Omental fat pad (tissue), 4 donors: ENCODE measurements around the gene FXYD5. TPM values are rescaled to one million over a fixed set of nuclear protein-coding genes. Genes with fewer than 3 reads are reported as not detected.

Source experiments
- ATAC-seq: fragments of 150-250 bp; one replicate; pipeline ENCODE4 v1.9.1; 2016; ENCODE audit warnings: mild to moderate bottlenecking, moderate library complexity; ENCODE audit not compliant: low FRiP score
- DNase-seq: peaks from one replicate; pipeline ENCODE4 v3.0.0-alpha.2; 2019; ENCODE audit warnings: low spot score
- total RNA-seq, 4 donors: library from RNA; depleted of rRNA; stranded (reverse); fragments of >200 nt; gene quantifications; one replicate each; pipeline ENCODE4 v1.1.0, GENCODE V29; 2016
- TF ChIP-seq, protein P1 (sequence below), 3 donors: fragments of 450-650 bp; IDR thresholded peaks; one replicate each; pipeline ENCODE4 v1.5.1; 2016 to 2017; ENCODE audit warnings: antibody characterized with exemption in 3 of 3, mild to moderate bottlenecking in 3 of 3, moderate library complexity in 2 of 3

Gene FXYD5
- total RNA-seq, 4 donors from 2014 or later, result 68.9 to 129 (median 88.8) TPM

DNA sequence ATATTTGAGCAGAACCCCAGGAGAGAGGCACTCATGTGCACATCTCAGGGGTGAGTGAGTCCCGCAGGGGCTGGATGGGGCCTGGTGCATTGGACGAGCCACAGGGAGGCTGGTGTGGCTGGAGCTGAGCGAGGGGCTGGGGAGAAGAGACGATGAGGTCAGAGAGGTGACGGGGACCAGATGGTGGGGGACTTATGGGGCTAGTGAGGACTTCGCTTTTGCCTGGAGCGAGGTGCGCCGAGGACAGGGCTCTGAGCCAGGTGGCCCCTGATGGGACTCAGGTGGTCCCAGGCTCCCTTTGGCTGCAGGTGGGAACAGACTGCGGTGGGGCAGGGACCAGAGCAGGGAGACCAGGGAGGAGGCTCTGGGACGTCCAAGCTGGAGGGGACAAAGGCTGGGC, 45.8 kb upstream of the FXYD5 start:
- DNase-seq, result no peak
- TF ChIP-seq, protein P1, sequence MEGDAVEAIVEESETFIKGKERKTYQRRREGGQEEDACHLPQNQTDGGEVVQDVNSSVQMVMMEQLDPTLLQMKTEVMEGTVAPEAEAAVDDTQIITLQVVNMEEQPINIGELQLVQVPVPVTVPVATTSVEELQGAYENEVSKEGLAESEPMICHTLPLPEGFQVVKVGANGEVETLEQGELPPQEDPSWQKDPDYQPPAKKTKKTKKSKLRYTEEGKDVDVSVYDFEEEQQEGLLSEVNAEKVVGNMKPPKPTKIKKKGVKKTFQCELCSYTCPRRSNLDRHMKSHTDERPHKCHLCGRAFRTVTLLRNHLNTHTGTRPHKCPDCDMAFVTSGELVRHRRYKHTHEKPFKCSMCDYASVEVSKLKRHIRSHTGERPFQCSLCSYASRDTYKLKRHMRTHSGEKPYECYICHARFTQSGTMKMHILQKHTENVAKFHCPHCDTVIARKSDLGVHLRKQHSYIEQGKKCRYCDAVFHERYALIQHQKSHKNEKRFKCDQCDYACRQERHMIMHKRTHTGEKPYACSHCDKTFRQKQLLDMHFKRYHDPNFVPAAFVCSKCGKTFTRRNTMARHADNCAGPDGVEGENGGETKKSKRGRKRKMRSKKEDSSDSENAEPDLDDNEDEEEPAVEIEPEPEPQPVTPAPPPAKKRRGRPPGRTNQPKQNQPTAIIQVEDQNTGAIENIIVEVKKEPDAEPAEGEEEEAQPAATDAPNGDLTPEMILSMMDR (IDR thresholded peaks at IDR 0.05), result no peak
- no peak for ATAC-seq

DNA sequence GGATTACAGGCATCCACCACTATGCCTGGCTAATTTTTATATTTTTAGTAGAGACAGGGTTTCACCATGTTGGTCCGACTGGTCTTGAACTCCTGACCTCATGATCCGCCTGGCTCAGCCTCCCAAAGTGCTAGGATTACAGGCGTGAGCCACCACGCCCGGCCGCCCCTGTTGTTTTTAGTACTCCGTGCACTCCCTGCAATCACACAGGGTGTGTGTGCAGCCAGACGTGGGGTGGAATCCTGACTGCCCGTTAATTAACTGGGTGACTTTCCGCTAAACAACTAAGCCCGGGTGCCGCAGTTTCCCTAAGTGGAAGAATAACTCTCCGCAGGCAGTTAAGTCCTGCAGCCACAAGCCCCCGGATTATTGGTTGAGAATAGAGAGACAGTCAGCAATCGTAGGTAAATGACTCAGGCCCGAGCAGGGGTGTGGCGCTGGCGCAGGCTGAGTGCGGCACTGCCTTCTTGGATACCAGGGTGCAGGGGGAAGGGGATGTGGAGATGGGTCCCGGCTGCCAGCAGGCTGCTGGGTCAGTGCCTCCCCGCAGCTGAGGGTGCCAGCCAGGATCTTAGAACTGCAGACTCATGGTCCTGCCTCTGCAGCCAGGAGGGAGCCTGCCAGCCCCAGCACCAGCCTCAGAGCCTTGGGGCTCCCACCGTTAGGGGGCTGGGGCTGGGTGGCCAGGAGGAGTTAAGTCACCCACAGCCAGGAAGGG, 45.0 kb upstream of the FXYD5 start:
- TF ChIP-seq, protein P1 (IDR thresholded peaks at IDR 0.05), result no peak
- ATAC-seq (no peak), DNase-seq (no peak)

DNA sequence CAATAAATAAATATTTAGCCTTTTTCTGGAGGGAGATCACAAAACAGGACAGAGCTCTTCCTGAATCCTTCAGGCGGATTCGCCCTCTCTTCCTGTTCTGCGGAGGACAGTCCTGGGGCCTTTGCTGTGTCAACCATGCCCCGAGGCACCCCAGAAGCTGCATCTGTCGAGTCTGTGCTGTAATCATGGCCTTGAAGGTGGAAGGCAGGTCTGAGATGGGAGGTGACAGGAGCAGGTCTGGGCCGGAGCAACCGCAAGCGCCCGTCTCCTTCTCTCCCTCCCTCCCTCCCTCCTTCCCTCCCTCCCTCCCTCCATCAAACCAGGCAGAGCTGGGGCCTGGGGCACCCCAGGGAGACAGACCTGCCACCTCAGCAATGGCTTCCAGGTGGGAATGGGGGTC, 43.6 kb upstream of the FXYD5 start:
- no peak for ATAC-seq
- TF ChIP-seq, protein P1 (IDR thresholded peaks at IDR 0.05), result no peak
- no peak for DNase-seq

DNA sequence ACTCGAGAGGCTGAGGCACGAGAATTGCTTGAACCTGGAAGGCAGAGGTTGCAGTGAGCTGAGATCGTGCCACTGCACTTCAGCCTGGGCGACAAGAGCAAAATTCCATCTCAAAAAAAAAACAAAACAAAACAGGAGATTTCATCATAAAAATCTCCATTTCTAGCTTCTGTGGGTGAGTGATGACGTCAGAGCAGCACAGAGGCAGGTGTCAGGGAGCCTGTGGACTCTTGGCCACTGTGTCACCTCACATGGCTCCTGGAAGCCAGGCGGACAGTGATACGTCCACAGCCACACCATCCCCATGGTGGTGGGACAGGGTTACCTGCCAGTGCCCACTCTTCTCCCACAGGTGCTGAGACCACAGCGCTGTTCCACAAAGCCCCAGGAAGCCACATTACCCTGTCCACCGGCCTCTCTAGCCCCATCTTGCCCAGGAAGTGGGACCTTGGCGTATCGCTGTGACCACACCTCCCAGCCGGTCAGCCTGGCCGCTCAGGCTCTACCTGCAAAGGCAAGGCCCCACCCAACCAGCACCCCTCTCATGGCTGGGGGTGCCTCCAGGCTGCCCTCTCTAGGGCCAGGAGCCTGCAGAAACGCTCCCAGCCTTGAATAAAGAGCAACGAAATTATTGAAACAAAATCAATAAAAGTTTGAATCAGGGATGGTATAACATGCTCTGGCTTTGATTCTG, 41.4 kb upstream of the FXYD5 start:
- no peak for ATAC-seq

DNA sequence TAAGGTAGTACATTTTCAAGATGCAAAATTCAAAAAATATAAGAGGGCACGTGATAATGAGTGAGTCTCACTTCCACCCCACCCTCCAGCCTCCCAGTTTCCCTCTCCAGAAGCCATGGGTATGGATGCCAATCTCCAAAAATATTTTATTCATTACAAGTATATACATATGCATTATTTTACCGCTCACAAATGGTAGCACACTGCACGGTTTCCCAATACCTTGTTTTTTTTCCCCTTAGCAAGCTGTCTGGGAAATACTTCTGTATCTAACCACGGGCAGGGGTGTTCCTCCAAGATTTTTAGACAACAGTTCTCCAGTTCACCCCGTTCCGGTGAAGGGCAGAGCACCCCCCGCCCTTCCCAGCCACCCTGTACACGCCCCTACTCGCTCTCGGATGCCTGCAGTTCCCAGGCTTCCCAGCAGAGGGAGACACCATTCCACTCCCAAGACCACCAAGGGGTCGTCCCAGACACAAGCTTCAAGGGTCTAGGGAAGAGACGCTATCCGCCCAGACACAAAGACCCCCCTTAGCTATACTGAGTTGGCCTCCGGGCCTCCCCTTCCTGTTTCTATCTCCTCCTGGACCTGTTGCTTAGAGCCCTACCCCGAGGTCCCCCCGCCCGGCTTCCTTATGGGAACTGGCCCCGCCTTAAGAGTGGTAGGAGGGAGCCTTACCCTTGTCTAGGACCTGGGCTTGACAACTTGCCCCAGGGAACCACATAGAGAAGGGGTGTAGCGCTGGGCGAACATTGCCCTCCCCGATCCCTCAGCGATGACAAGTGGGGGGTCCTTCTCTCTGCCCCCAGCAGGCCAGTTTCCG, 40.0 kb upstream of the FXYD5 start:
- TF ChIP-seq, protein P1 (IDR thresholded peaks at IDR 0.05), result peak in 1 of 3 donors; percentile 84

More for the DNA sequence above, 41.4 kb upstream of the FXYD5 start:
- no peak for DNase-seq
- TF ChIP-seq, protein P1 (IDR thresholded peaks at IDR 0.05), result no peak

DNA sequence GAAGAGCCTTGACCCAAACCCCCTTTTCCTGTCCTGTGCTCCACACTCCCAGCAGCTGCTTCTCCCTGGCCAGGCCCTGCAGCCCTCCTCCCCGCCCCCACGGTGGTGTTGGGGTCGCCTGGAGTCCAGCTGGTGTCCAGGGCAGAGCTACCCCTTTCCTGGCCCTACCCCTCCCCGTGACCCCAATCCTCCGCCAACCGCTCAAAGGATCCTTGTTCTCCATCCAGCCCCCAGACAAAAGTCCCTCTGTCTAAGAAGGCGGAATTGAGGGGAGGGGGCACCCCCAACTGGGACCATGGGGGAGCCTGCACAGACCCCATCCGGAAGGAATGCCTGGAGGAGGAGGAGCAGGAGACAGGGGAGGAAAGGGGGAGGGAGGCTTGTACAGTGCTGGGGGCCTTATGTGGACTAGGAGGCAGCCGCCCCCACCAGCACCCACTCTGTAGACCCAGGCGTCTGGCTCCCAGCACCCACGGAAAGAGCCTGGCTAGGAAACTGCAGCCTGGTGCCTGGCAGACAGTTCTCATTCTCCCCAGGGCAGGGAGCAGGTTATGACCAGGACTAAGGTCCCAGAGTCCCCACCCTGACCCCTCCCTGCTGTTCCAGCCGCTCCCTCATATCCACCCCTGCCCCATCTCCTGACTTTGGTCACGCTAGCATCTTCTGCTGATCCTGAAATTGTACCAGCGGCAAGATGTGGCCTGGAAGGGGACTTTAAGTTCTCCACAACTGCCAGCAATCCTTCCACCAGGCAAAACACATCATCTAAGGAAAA, 39.2 kb upstream of the FXYD5 start, which contains the start of gene FXYD3:
FXYD3 (plus strand) TSS at position 647 of the 775 bp plus-strand sequence. CDS start 3,554 bp downstream, outside the sequence.
- no peak for ATAC-seq
- DNase-seq, result no peak
- TF ChIP-seq, protein P1 (IDR thresholded peaks at IDR 0.05), result no peak

More for the DNA sequence above, 40.0 kb upstream of the FXYD5 start:
- peak; percentile 83 for DNase-seq
- peak; percentile 81 for ATAC-seq
